Stimulated activated CD4-positive, alpha-beta T cell treated with anti-CD3 and anti-CD28 coated beads, Interleukin-15, amount 100 ng/mL, for 24 hours (primary cell): ENCODE results near the gene AOAH.

Experiments
- DNase-seq: peaks from one replicate; pipeline ENCODE4 v3.0.0-alpha.2; 2020

AOAH gene

GRCh38 chr7:36723951-36724664 lies at the start of gene AOAH:
Gene AOAH (minus strand): TSS chr7:36724494. CDS start chr7:36724148, 346 bp downstream.
- DNase-seq: peak; percentile 80

GRCh38 chr7:36766451-36766850 lies 42.2 kb upstream of the AOAH start:
- DNase-seq: no peak

DNA sequence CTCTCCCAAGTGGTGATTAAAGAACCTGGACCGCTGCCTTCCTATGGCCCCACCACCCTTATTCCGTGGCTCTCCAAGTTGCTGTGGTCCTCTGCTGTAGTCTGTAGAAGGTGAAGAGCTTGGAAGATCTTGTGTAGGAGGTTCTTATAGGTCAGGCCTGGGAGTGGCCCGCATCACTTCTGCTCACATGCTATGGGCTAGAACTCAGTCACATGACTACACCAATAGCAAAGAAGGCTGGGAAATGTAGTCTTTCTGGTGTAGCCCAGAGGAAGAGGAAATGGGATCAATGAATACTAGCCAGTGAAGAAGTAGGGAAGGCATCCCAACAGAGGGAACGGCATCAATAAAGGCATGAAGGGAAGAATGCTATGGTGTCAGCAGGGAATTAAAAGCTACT lies 41.3 kb upstream of the AOAH start:
- peak; percentile 22 for DNase-seq

DNA sequence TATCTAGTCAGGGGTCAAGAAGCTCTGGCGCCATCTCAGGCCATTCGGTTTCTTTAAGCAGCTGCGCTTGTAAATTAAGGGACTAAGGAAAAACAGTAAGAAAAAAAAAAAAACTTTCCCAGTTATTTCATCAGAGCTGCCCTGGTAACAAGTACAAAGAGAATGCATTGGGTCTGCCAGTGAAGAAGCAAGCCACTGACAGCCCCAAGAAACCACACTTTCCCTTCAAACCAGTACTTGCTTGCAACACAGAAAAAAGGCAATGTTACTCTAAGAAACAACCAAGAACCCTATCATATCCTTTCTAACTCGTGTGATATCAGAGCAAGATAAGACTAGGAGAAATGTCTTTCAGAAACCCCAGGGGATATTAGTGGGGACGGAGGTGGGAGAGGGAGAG lies 40.6 kb upstream of the AOAH start:
- DNase-seq: peak; percentile 18

- DNase-seq: no peak
Measured at GRCh38 chr7:36763132-36763816, 39.0 kb upstream of the AOAH start.

- DNase-seq: no peak
Measured at GRCh38 chr7:36762394-36762793, 38.1 kb upstream of the AOAH start.

GRCh38 chr7:36761835-36762234 lies 37.5 kb upstream of the AOAH start:
- no peak for DNase-seq

- no peak for DNase-seq
Measured at GRCh38 chr7:36760856-36761762, 36.8 kb upstream of the AOAH start.

GRCh38 chr7:36758879-36759278 lies 34.6 kb upstream of the AOAH start:
- no peak for DNase-seq

DNA sequence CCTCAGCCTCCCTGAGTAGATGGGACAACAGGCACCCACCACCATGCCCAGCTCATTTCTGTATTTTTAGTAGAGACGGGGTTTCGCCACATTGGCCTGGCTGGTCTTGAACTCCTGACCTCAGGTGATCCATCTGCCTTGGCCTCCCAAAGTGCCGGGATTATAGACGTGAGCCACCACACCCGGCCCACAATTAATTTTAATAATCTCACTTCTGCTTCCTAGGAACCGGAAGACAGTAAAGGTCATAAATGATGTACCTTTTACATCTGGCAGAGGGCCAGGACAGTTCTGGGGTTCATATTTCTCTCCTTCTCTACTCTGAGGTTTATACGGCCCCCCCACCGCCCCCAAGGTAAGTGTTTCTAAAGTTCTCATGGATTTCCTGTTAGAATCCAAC lies 31.2 kb upstream of the AOAH start:
- no peak for DNase-seq

DNA sequence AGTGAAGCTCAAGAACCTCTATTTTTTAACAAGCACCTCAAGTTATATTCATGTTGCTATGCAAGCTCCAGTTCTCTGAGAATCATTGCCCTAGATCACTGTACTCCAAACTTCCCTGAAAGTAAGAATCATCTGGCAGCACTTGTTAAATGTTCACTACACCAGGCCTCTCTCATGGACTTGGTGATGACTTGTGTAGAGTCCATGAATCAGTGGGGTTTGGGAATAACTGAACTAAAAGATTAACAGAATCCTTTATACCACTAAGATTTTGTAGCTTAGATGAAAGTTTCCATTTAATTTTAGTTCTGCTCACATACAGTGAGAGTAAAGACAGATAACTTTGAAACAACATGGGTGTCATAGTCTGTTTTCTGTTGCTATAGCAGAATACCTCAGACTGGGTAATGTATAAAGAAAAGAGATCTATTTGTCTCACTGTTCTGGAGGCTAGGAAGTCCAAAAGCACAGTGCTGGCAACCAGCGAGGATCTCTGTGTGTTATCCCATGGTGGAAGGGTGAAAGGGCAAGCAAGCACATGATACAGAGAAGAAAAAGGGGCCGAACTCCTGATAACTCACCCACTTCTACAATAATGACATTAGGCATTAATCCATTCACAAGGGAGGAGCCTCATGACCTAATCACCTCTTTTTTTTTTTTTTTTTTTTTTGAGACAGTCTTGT lies 27.9 kb upstream of the AOAH start:
- no peak for DNase-seq

DNA sequence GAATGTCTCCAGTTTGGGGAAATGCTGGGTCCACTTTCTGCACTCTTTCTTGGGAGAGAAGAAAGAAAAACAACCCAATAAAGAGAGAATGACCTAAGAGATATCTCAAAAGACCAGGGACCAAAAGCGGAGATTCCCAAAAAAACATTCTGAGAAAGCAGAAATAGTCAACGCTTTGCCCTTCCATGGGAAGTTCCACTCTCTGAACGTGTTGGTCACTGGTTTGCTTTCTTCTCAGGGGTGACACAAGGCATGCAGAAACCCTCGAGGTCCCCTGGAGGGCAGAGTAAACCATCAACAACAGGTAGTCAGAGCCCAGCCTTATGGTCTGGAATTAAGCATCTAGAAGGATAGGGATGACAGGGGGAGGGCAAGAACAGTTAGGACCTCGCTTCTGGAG lies 26.2 kb upstream of the AOAH start:
- no peak for DNase-seq

DNA sequence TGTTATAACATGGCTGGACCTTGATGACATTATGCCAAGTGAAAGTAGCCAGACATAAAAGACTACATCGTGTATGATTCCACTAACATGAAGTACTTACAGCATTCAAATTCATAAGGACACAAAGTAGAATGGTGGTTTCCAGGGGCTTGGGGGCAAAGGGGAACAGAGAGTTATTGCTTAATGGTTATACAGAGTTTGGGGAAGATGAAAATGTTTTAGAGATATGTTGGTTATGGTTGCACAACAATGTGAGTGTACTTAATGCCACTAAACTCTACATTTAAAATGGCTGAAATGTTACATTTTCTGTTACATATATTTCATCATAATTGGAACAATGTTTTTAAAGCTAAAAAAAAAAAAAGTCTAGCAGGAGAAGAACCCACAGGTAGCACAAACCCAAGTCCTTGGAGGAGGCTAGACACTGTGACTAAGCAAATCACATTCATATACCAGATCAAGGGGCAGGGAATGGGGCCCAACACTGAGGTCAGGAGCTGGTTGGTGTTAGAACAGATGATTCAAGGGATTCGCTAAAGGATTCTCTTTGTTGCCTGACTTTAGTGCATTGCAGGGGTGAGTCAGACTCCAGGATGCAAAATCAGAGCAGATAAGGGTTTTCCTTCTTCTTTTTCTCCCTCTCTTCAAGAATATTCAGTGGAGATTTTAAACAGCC lies 25.1 kb upstream of the AOAH start:
- DNase-seq: no peak

DNA sequence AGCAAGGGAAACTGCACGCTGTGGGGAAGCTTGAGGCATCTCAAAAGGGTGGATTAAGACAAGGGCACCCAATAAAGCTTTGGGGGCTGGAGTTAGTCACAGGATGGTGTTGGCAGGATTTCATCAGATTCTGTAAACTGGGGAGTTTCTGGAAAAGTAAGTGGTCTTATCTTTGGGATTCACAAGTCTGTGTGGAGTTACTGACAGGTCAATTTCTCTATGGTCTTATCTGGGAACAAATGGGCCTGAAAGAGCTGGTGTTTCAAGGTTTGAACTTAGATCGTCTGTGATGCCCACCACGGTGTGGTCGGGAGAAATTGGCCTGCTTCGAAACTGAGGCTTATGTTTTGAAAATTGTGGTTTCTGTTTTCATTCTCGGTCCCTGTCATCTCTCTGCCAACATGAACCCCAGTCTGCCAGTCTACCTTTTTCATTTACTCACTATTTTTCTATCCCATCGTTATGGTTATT lies 23.8 kb upstream of the AOAH start:
- peak; percentile 33 for DNase-seq

GRCh38 chr7:36747280-36748016 lies 23.2 kb upstream of the AOAH start:
- no peak for DNase-seq

GRCh38 chr7:36746347-36746746 lies 22.1 kb upstream of the AOAH start:
- no peak for DNase-seq

GRCh38 chr7:36742911-36743775 lies 18.8 kb upstream of the AOAH start:
- no peak for DNase-seq

DNA sequence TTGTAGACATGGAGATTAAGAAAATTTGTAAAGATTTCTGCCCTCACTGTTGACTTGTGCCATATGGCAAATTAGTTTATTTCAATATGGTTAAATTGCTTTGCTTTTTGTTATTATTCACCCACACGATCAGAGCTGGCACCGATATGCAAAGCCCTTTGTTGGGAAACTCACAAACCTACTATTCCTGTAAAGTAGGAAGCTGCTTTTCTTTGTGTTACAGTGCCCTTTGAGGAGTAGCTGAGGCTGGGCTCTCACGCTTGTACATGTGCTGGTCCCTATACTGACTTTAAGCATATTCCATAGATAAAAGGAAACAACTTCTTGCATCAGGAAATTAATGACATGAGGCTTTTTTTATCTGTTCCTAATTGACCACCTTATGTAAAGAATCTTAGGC lies 17.6 kb upstream of the AOAH start:
- DNase-seq: no peak

DNA sequence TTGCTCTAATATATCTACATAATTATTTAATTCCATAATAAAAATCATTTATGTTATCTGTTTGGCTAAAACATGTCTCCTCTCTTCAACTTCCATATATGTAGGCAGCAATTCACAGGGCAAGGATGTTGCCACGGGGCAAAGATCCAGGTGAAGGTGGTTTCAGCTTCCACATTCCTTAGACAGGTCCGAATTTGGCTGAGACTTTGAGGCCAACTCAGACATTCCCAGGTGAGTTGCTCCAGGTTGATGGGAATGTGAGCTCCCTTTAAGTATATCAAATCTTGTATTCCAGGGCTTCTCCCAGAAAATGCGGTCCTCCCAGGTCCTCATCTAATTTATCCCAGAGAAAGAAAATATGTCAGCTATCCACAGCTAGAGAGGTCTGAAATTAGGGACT lies 15.1 kb upstream of the AOAH start:
- DNase-seq: no peak

DNA sequence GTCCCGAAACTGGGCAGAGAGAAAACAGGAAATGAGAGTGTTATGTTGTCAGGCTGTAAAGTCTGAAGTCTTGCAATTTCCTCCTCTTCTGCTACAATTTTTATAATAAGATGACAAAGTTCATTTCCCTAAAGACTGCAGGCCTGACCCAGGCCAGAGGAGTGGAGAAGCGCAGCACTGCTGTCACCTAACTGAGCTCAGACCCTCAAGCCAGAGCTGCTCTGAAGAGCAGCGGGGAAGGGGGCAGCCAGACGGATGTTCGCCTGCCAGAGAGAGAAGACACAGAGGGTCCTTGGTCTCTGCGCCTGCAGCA lies 12.6 kb upstream of the AOAH start:
- DNase-seq: no peak
